HCEC 1CT (cell line): ENCODE data around the gene NPIPA3.
"Not testable (repeated sequence)": the region's sequence is repeated elsewhere in the genome, so short reads cannot be mapped to it uniquely, and the experiment has no call there.

Source experiments
- DNase-seq: peaks from one replicate; pipeline ENCODE4 v3.0.0-alpha.2; 2017

Gene NPIPA3

GRCh38 chr16:14703156-14704011 is at the start of gene NPIPA3:
NPIPA3 (plus strand) TSS chr16:14703411; CDS start chr16:14708944, 5,533 bp downstream.
- DNase-seq, result not testable (repeated sequence)

DNA sequence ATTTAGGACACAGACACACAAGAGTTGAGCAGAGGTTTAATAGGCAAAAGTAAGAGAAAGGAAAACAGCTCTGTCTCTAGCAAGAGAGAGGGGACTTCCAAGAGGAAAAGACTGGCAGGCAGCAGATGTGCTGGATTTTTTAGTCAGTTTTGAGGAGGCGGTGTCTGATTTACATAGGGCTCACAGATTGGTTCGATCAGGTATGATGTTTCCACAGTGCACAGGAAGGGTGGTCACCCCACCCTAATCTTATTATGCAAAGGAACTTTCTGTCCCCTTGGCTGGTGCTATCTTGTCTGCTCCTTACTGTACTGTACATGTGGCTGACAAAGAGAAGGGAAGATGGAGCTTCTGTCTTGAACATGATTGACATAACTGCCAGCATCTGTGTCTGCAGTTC is 45.1 kb upstream of the NPIPA3 start:
- DNase-seq, result peak; percentile 6

- DNase-seq, result no peak
Observed at GRCh38 chr16:14667347-14668266, 35.6 kb upstream of the NPIPA3 start.

GRCh38 chr16:14668556-14669223 is 34.5 kb upstream of the NPIPA3 start:
- no peak for DNase-seq

GRCh38 chr16:14669776-14670175 is 33.4 kb upstream of the NPIPA3 start:
- no peak for DNase-seq

GRCh38 chr16:14672403-14672971 is 30.7 kb upstream of the NPIPA3 start:
- DNase-seq, result no peak

- DNase-seq, result no peak
Observed at GRCh38 chr16:14676633-14677032, 26.6 kb upstream of the NPIPA3 start.

GRCh38 chr16:14677627-14678026 is 25.6 kb upstream of the NPIPA3 start:
- DNase-seq, result no peak

DNA sequence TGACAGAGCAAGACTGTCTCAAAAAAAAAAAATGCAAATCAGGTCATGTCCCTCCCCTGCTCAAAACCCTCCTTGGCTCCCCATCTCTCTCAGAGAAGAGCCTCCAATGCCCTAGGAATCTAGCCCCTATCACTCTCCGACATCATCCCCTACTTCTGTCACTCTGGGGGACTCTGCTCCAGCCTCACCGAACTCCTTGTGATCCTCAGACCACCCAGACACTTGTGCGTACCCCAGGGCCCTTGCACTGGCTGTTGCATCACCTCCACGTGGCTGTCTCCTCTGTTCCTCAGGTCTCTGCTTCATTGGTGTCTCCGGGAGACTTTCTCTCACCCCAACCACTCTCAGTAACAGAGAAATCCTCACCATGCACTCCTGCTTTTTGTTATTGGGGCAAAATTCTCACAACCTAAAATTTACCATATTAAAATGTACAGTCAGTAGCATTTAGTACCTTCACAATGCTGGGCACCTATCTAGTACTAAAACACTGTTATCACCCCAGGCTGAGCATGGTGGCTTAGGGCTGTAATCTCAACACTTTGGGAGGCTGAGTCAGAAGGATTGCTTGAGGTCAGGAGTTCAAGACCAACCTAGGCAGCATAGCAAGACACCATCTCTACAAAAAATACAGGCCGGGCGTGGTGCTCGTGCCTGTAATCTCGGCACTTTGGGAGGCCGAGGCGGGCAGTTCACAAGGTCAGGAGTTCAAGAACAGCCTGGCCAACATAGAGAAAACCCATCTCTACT is 24.3 kb upstream of the NPIPA3 start:
- no peak for DNase-seq

- DNase-seq, result not testable (repeated sequence)
Observed at GRCh38 chr16:14680396-14680795, 22.8 kb upstream of the NPIPA3 start.

- DNase-seq, result no peak
Observed at GRCh38 chr16:14681115-14681514, 22.1 kb upstream of the NPIPA3 start.

DNA sequence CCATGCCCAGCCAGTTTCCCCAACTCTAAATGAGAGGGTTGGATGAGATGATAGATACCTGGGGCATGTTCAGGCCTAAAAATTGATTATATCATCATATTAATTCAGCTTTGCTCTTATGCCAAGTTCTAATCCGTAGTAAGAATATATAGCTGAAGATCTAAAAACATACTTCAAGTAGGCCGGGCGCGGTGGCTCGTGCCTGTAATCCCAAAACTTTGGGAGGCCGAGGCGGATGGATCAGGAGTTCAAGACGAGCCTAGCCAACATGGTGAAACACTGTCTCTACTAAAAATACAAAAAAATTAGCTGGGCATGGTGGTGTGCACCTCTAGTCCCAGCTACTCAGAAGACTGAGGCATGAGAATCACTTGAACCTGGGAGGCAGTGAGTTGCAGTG is 21.1 kb upstream of the NPIPA3 start:
- DNase-seq, result no peak

DNA sequence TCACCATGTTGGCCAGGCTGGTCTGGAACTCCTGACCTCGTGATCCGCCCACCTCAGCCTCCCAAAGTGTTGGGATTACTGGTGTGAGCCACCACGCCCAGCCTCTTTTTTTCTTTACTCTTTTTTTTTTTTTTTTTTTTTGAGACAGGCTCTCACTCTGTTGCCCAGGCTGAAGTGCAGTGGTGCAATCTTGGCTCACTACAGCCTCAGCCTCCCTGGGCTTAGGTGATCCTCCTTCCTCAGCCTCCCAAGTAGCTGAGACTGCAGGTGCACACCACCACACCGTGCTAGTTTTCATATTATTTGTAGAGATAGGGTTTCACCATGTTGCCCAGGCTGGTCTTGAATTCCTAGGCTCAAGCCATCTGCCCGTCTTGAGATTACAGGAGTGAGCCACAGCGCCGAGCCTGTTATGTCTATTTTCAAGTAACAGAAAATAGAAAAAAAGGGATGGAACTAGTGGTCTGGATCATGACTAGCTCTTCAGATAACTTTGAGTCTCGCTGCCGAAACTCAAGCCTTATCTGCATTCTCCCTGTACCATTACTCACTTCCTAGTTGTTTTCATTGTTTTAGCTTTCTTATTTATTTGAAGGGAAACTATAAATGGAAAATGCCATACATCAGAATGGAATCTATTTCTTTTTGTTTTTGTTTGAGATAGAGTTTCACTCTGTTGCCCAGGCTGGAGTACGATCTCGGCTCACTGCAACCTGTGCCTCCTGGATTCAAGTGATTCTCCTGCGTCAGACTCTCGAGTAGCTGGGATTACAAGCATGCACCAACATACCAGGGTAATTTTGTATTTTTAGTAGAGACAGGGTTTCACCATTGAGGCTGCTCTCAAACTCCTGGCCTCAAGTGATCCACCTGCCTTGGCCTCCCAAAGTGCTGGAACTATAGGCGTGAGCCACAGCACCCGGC is 17.1 kb upstream of the NPIPA3 start:
- not testable (repeated sequence) for DNase-seq

- DNase-seq, result not testable (repeated sequence)
Observed at GRCh38 chr16:14694129-14694528, 9.1 kb upstream of the NPIPA3 start, which contains the start of gene PLA2G10. PLA2G10 (minus strand) TSS chr16:14694308; CDS start chr16:14694229, 79 bp downstream.

GRCh38 chr16:14701859-14702258 is 1.4 kb upstream of the NPIPA3 start:
- not testable (repeated sequence) for DNase-seq

GRCh38 chr16:14702672-14703071 is 539 bp upstream of the NPIPA3 start:
- DNase-seq, result not testable (repeated sequence)

DNA sequence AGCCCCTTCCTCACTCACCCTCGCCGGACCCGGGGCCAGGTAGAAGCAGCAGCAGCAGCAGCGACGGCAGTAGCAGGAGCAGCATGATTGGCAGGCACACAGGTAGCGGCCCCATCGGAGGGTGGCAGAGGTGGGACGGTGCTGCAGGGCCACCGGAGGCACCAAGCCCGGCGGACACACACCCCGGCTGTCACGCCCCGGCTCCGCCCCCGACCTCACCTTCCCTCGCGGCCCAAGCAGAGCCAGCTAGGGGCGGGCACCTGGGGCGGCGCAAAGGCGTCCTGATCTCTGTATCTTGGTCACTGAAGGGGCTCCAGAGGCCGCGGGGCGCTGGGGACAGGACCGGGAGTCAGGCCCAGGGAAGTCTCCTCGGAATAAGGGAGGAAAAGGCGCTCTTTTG is 30.0 kb downstream of the NPIPA3 start:
- not testable (repeated sequence) for DNase-seq

DNA sequence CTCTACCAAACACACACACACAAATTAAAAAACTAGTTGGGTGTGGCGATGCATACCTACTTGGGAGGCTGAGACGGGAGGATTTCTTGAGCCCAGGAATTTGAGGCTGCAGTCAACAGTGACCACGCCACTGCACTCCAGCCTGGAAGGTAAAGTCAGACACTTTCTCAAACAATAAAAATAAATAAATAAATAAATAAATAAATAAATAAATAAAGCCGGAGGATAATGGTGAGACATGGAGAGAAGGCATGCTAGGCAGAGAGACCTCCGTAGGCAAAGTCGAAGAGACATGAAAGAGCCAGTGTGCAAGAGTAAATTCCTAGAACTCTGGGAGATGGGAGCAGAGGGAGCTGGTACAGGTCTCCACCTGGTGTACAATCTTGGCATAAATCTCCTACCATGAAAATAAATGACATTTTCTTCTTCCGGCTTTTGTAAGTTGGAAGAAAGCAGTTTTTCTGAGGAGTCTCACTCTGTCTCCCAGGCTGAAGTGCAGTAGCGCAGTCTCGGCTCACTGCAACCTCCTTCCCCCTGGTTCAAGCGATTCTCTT is 37.7 kb downstream of the NPIPA3 start:
- not testable (repeated sequence) for DNase-seq

GRCh38 chr16:14741794-14742193 is 38.6 kb downstream of the NPIPA3 start:
- not testable (repeated sequence) for DNase-seq
